B cell (primary cell): Measurements from ENCODE around the gene TEKT5.

Experiments used
- CTCF ChIP-seq: fragments of 200-600 bp; IDR thresholded peaks from one replicate; pipeline ENCODE4 v1.8.0; 2022; ENCODE audit warnings: antibody characterized with exemption, mild to moderate bottlenecking
- EZH2 ChIP-seq: IDR thresholded peaks from 2 replicates; pipeline ENCODE4 v1.6.1; 2012; ENCODE audit warnings: borderline replicate concordance, low read depth, mild to moderate bottlenecking, moderate library complexity, low read length; ENCODE audit not compliant: insufficient read depth, poor library complexity, severe bottlenecking

GRCh38 chr16:10660950-10661635 is 33.6 kb downstream of the TEKT5 start:
- TF ChIP-seq CTCF (no peak), EZH2 (no peak)
